Lower leg skin (tissue), 3 donors: Measurements from ENCODE around the gene KCND2.

ENCODE experiments used
- POLR2A ChIP-seq, 2 donors: fragments of 450-650 bp; IDR thresholded peaks; one replicate each; pipeline ENCODE4 v1.6.1; 2016 to 2017; ENCODE audit warnings: antibody characterized with exemption in 2 of 2, mild to moderate bottlenecking in 1 of 2, moderate library complexity in 1 of 2
- TF ChIP-seq, protein P1 (sequence below), 3 donors: fragments of 450-650 bp; IDR thresholded peaks; one replicate each; pipeline ENCODE4 v1.5.1; 2016; ENCODE audit warnings: antibody characterized with exemption in 3 of 3, mild to moderate bottlenecking in 3 of 3, moderate library complexity in 2 of 3

DNA sequence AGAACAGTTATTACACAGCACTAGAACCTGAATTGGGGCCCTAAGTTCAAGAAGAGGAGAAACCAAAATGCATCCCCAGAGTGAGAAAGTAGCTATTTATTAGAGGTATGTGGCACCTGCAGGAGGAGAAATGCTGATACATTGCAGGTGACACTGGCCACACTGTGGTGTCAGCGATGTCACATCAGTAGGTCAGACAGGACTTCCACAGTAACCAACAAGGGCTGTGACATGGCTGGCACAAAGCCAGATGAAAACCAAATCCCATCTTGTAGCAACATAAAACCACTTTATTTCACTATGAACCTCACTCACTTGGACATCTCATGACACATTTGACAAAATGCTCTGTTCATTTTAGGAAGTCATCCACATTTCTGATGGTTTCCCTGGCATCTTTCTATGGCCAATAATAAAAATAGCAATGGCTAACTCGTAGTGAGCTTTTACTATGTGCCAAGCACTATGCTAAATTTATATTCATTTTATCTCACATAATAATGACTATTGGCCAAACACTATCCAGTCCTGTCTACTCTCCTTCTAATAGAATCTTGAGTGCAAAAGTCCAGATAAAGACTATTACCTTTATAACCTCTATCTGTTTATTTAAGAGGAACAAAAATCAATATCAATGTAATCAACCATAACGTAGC is 430.7 kb downstream of the KCND2 start:
- TF ChIP-seq, protein P1, sequence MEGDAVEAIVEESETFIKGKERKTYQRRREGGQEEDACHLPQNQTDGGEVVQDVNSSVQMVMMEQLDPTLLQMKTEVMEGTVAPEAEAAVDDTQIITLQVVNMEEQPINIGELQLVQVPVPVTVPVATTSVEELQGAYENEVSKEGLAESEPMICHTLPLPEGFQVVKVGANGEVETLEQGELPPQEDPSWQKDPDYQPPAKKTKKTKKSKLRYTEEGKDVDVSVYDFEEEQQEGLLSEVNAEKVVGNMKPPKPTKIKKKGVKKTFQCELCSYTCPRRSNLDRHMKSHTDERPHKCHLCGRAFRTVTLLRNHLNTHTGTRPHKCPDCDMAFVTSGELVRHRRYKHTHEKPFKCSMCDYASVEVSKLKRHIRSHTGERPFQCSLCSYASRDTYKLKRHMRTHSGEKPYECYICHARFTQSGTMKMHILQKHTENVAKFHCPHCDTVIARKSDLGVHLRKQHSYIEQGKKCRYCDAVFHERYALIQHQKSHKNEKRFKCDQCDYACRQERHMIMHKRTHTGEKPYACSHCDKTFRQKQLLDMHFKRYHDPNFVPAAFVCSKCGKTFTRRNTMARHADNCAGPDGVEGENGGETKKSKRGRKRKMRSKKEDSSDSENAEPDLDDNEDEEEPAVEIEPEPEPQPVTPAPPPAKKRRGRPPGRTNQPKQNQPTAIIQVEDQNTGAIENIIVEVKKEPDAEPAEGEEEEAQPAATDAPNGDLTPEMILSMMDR (IDR thresholded peaks at IDR 0.05), result no peak
- TF ChIP-seq POLR2A (IDR thresholded peaks at IDR 0.05), result no peak
